Left kidney (tissue), 2 donors: ENCODE results near the gene DUSP3. TPM values are rescaled to one million over a fixed set of nuclear protein-coding genes. Genes with fewer than 3 reads are reported as not detected.
"Not testable (repeated sequence)": the region's sequence is repeated elsewhere in the genome, so short reads cannot be mapped to it uniquely, and the experiment has no call there.

ENCODE experiments used
- DNase-seq: peaks from one replicate; pipeline ENCODE4 v3.0.0-alpha.2; 2013
- polyA plus RNA-seq: library from polyadenylated mRNA; unstranded; fragments of 120-200 nt; gene quantifications from one replicate; pipeline ENCODE4 v1.2.1, GENCODE V29; 2013; ENCODE audit not compliant: insufficient read length

DUSP3 gene
- polyA plus RNA-seq, 1 donor = 58.5 TPM

DNA sequence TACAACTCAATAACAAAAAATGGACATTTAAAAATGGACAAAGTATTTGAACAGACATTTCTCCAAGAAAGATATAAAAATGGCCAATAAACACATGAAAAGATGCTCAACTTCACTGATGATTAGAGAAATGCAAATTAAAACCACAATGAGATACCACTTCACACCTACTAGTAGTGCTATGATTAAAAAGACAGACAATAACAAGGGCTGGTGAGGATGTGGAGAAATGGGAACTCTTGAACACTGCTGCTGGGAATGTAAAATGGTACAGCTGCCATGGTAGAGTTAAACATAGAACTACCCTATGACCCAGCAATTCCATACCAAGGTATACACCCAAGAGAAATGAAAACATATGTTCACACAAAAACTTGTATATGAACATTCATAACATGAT, 26.3 kb upstream of the DUSP3 start:
- no peak for DNase-seq

- DNase-seq = peak; percentile 71
Measured at GRCh38 chr17:43803758-43804157, 25.0 kb upstream of the DUSP3 start.

DNA sequence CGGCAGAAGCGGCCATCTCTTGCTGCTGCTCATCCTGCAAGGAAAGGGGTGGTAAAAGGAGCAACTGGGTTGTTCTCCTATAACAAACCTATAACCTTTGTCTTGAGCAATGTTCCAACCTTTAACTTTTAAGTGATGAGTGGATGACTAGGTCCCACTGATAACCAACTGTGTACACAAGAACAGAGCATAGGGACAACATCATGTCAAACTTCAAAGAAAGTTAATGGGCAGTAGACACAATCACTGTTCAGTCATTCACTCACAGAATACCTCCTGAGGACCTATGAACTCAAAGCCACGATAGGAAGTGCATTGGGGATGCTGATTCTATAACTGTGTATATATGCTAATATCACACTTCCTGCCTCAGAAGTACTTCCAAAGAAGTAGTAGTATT, 23.1 kb upstream of the DUSP3 start:
- DNase-seq = no peak

GRCh38 chr17:43800736-43801135, 22.0 kb upstream of the DUSP3 start:
- DNase-seq = no peak

DNA sequence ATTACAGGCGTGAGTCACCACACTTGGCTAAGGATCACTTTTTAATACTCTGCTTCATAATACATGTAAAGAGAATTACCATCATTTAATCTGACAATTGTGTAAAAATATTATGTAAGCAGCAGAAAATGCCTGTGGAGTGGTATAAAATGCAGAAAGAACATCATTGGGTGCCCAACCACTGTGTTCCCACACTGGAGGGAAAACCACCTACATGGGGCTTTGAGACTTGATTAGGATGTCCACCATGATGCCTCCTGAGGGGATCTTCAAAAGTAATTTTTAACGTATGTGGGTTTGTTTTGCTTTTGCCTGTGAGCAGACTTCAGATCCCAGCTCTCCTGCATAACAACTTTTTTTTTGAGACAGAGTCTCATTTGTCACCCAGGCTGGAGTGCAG, 20.3 kb upstream of the DUSP3 start:
- no peak for DNase-seq

DNA sequence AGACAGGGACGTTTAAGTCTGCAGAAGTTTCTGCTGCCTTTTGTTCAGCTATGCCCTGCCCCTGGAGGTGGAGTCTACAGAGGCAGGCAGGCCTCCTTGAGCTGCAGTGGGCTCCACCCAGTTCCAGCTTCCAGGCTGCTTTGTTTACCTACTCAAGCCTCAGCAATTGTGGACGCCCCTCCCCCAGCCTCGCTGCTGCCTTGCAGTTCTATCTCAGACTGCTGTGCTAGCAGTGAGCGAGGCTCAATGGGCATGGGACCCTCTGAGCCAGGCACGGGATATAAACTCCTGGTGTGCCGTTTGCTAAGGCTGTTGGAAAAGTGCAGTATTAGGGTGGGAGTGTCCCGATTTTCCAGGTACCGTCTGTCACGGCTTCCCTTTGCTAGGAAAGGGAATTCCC, 19.2 kb upstream of the DUSP3 start:
- not testable (repeated sequence) for DNase-seq

DNA sequence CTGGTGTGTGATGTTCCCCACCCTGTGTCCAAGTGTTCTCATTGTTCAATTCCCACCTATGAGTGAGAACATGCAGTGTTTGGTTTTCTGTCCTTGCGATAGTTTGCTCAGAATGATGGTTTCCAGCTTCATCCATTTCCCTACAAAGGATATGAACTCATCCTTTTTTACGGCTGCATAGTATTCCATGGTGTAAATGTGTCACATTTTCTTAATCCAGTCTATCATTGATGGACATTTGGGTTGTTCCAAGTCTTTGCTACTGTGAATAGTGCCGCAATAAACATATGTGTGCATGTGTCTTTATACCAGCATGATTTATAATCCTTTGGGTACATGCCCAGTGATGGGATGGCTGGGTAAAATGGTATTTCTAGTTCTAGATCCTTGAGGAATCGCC, 13.9 kb upstream of the DUSP3 start:
- DNase-seq = not testable (repeated sequence)

DNA sequence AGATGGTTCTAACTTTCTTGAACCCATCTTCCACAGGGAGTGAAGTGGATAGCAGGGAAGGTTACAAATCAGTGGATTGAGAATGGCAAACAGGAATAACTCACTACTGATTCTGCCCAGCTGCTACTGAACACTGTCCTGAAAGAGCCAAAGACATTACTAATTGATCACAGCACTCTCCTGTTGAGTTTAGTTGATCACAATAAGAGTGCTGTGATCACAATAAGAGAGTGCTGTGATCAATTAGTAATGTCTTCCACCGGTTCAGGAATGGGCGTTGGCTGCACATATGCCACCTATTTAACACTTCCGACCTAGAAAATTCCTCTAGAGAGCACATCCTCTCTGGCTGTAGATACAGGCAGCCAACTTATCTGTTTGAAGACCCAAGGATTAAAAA, 12.8 kb upstream of the DUSP3 start:
- DNase-seq = no peak

- DNase-seq = no peak
Measured at GRCh38 chr17:43790311-43790940, 11.6 kb upstream of the DUSP3 start.

GRCh38 chr17:43789482-43789881, 10.7 kb upstream of the DUSP3 start:
- DNase-seq = no peak

GRCh38 chr17:43788540-43788939, 9.8 kb upstream of the DUSP3 start:
- no peak for DNase-seq

- no peak for DNase-seq
Measured at GRCh38 chr17:43787728-43788127, 9.0 kb upstream of the DUSP3 start.

DNA sequence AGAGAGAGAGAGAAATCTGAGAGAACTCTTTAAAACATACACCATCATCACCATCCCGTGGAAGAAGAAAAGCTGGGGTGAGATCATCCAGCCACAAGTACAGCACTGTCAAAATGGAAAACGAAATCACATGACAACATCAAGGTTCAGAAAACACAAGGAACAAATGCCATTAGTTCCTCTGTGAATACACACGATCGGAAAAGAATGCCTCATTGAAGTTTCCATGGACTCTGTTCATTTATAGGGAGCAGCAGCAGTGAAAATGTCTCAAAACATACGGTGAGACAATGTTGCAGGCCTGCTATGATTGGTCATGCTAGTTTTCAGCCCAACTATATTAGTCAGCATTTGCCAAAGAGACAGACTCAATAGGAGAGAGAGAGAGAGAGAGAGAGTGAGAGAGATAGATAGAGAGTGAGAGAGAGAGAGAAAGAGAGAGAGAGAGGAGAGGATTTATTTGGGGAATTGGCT, 5.9 kb upstream of the DUSP3 start:
- no peak for DNase-seq

GRCh38 chr17:43784068-43784467, 5.3 kb upstream of the DUSP3 start:
- DNase-seq = no peak

DNA sequence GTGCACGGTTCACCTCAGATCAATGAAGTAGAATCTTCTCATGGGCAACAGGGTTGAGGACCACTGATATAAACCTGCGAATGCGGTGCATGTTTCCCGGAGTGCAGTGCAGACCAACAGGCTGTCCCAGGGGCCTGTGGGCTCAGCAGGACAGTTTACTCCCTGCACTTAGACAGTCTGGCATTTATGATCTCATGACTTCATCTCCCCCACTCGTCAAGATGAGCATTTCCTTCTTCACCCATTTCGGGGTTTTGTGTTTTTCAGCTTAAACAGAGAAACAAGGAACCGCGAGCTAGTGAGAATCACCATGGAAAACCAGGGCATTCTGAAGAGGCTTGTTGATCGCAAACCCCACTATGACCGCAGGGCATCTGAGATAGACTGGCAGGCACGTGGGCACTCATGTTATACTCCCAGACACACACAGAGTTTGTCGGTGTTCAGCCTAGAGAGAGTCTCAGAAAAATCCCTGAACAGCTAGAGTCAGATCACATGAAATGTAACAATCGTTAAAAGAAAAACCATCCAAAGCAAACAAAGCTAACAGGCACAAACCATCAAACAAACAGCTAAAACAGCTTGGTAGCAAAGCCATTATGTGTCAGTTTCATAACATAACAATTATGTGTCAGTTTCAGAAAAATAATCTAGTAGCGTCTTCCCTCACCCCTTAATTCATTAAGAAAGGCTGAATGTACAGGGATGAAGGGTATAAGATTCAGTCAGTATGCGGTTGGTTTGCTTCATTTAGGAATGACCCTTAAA, 4.3 kb upstream of the DUSP3 start:
- DNase-seq = no peak

DNA sequence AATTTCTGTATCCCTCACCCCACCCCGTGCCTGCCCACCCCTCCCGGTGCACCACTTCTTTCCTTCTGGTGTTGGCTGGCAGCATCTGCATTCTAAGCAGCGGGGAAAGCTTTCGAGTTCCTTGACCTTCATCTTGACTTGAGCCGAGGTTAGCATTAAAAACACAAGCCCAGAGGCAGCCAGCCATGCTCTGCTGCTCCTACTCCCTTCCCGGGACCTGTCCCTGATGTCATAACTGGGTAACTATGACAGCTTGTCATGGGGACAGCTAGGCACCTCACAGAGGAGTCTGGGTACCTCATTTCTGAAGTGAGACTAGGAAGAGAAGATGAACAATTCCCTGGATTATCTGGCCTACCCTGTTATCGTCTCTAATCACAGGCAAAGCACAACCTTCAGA, 1.4 kb upstream of the DUSP3 start, which contains the start of gene CFAP97D1:
Gene CFAP97D1, plus strand, starts transcription at position 301 of the 400 bp plus-strand sequence. Its CDS starts 28 bp downstream, at position 329.
- DNase-seq = no peak

DNA sequence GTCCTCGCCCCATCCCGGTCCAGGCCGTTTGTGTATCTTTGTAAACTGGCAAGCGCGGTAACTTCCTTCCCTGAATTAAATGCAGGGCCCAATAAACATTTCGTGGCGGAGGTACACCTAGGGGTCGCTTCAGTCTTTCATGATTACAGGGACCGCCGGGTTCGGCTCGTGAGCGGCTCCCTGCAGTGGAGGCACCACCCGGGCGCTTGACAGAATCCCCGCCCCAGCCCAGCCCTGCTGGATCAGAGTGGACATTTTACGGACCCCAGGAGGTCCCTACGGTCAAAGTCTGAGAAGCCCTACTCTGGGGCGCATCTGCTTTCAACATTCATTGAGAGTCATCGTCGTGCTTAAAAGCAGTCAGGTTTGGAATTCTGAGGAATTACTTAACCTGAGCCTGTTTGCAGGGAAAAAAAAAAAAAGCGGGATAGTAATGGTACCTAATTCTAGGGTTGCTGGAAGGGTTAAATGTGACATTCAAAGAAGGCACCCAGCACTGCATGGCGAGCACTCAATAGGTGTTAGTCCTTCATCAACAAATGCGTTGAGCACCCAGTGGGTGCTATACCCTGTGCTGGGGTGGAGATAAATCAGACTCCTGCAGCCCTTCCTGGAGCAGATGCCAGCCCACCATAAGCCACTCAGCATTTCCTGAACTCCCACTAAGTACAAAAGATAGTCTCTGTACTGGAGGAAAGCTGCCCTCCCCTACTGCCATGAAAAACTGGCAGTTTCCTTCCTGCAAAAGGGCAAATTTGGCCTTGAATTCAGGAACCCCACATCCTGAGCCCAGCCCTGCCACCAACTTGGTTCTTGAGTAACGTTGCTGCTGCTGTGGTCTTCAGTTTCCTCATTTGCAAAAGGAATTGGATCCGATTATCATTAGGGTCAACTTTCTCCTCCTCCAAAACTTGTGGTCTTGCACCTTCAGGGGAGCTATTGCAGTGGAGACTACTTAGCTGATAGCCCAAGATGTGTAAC, 658 bp upstream of the DUSP3 start:
- peak; percentile 69 for DNase-seq

- DNase-seq = no peak
Measured at GRCh38 chr17:43774304-43775250, 4.2 kb downstream of the DUSP3 start.

DNA sequence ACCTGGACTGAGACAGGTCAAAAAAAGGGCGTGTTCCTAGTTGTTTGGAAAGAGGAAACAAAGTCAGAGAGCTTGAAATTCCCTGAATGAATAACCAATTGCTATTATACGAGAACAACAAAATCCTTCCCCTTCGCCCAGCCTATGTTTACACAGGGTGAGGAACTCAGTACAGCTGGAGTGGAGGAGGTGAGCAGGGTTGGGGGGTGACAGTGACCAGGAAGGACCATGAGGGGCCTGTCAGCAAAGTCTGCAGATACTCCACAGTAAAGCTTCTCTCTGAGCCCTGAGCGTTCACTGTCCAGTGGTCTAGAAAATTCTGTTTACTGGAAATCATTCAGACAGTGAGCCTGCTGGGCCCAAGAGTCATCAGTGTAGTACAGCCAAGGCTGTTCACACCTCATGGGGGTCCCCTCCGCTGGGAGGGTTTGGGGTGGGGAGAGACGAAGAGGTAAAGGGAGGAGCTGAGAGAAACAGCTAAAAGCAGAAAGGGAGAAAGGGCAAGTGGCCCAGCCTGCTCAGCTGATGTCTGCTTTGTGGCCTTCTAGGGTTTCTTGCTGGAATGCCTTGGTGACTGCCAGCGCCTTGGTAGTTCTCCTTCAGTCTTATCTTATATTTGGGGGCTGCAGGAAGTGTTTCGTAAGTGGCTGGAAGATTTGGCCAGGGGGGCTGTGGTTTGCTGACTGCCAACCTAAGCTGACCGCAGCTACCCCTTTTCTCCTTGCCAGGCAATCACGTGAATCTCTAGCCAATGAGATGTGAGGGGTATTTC, 5.7 kb downstream of the DUSP3 start:
- DNase-seq = no peak

DNA sequence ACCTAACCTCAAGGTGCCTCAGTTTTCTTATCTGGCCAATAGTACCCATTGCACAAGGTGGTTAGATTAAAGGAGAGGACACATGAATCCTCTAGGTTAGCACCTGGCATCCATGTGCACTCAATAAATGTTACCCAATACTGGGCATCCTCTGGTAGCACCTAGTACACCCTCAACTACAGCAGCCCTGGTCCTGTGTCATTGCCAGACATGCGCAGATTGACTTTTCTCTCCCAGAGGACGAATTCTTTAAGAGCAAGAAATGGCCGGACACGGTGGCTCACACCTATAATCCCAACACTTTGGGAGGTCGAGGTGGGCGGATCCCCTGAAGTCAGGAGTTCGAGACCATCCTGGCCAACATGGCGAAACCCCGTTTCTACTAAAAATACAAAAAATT, 7.3 kb downstream of the DUSP3 start:
- DNase-seq = no peak
